HFF-Myc (cell line): Measurements from ENCODE around the gene C2orf81.

Experiments used
- DNase-seq: peaks from one replicate; pipeline ENCODE4 v3.0.0-alpha.2; 2011; ENCODE audit warnings: low read depth; ENCODE audit errors: extremely low read depth
- H3K4me3 ChIP-seq: replicated peaks from 2 replicates; pipeline ENCODE4 v1.5.1; 2011; ENCODE audit warnings: low read depth, mild to moderate bottlenecking, control low read depth, low read length
- CTCF ChIP-seq: IDR thresholded peaks from 2 replicates; pipeline ENCODE4 v1.5.1; 2012; ENCODE audit warnings: mild to moderate bottlenecking, low read depth, low read length, control low read depth; ENCODE audit errors: missing control alignments

Gene C2orf81

GRCh38 chr2:74458938-74459363, 37.5 kb upstream of the C2orf81 start:
- peak overlapping the region; percentile 92 for H3K4me3 ChIP-seq
- DNase-seq: no peak
- TF ChIP-seq CTCF: no peak

GRCh38 chr2:74458132-74458937, 36.9 kb upstream of the C2orf81 start, which contains the start of gene WBP1:
WBP1 (plus strand) TSS chr2:74458438; CDS start chr2:74458603, 165 bp downstream.
- TF ChIP-seq CTCF: no peak
- peak; percentile 100 for DNase-seq
- peak within 1 kb of the TSS; percentile 92 for H3K4me3 ChIP-seq

GRCh38 chr2:74457549-74458131, 36.2 kb upstream of the C2orf81 start:
- peak overlapping the region; percentile 92 for H3K4me3 ChIP-seq
- no peak for TF ChIP-seq CTCF
- no peak for DNase-seq

- DNase-seq: no peak
- H3K4me3 ChIP-seq: peak overlapping the region; percentile 92
- no peak for TF ChIP-seq CTCF
These were observed 35.7 kb upstream of the C2orf81 start for GRCh38 chr2:74457129-74457548.

GRCh38 chr2:74454654-74455511, 33.5 kb upstream of the C2orf81 start, which contains the start of gene INO80B:
INO80B (plus strand) TSS chr2:74455087; CDS start chr2:74455117, 30 bp downstream.
- no peak for TF ChIP-seq CTCF
- peak; percentile 97 for DNase-seq
- peak within 1 kb of the TSS; percentile 59 for H3K4me3 ChIP-seq

- TF ChIP-seq CTCF: no peak
- no peak overlapping the region for H3K4me3 ChIP-seq
- no peak for DNase-seq
These were observed 29.3 kb upstream of the C2orf81 start for GRCh38 chr2:74450570-74451190.
